BE2C (cell line): ENCODE measurements around the gene NDUFV3.

Source experiments
- DNase-seq: peaks from one replicate; pipeline ENCODE4 v3.0.0-alpha.2; 2020
- H3K27me3 ChIP-seq: fragments of 250-450 bp; sonication (Bioruptor Pico); 2 replicates; pipeline ENCODE4 v1.5.1; 2020; ENCODE audit warnings: mild to moderate bottlenecking
- H3K36me3 ChIP-seq: fragments of 250-450 bp; sonication (Bioruptor Pico); 2 replicates; pipeline ENCODE4 v1.5.1; 2020; ENCODE audit warnings: mild to moderate bottlenecking
- H3K4me1 ChIP-seq: fragments of 250-450 bp; sonication (Bioruptor Pico); 2 replicates; pipeline ENCODE4 v1.5.1; 2020
- H3K4me3 ChIP-seq: 2 replicates; pipeline ENCODE4 v1.5.1; 2011; ENCODE audit warnings: low read depth, low read length
- H3K9me3 ChIP-seq: fragments of 250-450 bp; sonication (Bioruptor Pico); 2 replicates; pipeline ENCODE4 v1.5.1; 2020
- TF ChIP-seq, protein P1 (sequence below): IDR thresholded peaks from 2 replicates; pipeline ENCODE4 v1.5.1; 2012; ENCODE audit warnings: mild to moderate bottlenecking, low read depth, low read length

Gene NDUFV3

DNA sequence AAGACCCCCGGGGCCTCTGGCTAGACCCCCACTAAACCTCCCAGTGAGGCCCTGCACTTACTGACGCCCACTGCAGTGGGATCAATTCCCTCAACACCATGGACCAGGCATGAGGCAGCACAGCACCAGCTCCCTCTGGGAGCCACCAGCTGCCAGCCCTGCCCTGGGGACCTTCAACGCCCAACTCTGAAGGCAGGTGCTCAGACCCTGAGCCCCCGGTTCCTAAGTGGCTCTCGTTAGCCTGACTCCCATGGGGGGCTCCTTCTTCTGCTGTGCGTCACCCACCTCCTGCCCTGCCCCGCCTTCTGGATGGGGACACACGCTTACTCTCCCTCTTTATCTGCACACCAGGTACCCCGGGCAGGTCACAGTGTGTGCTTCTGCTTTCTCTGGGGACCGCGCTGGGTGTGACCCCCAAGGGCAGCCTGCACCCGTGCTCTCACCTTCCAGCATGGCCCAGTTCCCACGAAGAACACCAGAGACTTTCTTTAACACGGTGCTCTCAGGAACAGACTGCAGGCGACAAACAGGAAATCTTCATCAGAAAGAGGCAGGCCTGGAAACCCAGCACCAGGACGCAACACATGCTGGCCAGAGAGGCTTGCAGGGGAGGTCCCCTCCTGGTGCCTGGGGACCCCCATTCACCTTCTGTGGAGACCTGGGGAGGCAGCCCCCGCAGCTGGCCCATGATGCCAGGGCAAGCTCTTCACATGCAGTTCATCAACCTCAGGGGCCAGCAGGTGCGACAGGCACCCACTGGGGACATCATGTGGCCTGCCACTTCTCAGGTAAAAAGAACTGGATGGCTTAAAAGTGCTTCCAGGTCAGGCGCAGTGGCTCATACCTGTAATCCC lies 41.1 kb upstream of the NDUFV3 start:
- no peak for DNase-seq
- TF ChIP-seq, protein P1, sequence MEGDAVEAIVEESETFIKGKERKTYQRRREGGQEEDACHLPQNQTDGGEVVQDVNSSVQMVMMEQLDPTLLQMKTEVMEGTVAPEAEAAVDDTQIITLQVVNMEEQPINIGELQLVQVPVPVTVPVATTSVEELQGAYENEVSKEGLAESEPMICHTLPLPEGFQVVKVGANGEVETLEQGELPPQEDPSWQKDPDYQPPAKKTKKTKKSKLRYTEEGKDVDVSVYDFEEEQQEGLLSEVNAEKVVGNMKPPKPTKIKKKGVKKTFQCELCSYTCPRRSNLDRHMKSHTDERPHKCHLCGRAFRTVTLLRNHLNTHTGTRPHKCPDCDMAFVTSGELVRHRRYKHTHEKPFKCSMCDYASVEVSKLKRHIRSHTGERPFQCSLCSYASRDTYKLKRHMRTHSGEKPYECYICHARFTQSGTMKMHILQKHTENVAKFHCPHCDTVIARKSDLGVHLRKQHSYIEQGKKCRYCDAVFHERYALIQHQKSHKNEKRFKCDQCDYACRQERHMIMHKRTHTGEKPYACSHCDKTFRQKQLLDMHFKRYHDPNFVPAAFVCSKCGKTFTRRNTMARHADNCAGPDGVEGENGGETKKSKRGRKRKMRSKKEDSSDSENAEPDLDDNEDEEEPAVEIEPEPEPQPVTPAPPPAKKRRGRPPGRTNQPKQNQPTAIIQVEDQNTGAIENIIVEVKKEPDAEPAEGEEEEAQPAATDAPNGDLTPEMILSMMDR: no peak
- no peaks in the 10 kb centered on the region for H3K9me3 ChIP-seq
- H3K4me1 ChIP-seq: no peaks in the 10 kb centered on the region; the same call in 1 of the 2 replicates
- H3K36me3 ChIP-seq: peaks cover 90% of the 10 kb centered on the region
- no peak overlapping the region for H3K4me3 ChIP-seq
- H3K27me3 ChIP-seq: no peaks in the 10 kb centered on the region

DNA sequence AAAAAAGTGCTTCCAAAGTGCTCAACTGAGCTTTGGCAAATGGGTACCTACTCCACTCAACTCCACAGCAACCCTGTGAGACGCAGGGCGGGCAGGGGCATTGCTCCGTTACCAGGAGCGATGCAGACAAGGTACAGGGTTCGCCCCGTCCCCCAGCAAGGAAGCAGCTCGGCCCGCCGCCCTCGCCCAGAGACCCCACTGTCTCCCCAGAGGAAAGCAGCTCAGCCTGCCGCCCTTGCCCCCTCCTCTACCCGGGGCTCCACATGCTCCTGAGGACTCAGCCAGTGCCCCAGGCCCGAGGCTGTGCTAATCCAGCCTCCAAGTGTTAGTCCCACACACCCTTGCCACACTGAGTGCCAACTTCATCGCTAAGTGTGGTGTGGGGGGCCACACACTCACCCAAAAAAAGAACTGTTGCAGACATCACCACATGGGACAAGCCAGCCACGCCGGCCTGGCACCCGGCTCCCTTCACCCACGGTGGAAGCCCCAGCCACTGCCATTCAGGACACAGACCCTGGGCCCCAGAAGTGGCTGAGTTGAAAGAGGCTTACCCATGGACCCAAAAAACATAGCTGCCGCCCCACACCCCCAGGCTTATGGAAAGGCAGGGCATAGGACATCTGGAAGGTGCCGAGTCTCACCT lies 40.1 kb upstream of the NDUFV3 start:
- H3K4me3 ChIP-seq: no peak overlapping the region
- no peaks in the 10 kb centered on the region for H3K27me3 ChIP-seq
- H3K9me3 ChIP-seq: no peaks in the 10 kb centered on the region
- H3K36me3 ChIP-seq: peaks cover 89% of the 10 kb centered on the region
- H3K4me1 ChIP-seq: no peaks in the 10 kb centered on the region; the same call in 1 of the 2 replicates
- TF ChIP-seq, protein P1: no peak
- no peak for DNase-seq

DNA sequence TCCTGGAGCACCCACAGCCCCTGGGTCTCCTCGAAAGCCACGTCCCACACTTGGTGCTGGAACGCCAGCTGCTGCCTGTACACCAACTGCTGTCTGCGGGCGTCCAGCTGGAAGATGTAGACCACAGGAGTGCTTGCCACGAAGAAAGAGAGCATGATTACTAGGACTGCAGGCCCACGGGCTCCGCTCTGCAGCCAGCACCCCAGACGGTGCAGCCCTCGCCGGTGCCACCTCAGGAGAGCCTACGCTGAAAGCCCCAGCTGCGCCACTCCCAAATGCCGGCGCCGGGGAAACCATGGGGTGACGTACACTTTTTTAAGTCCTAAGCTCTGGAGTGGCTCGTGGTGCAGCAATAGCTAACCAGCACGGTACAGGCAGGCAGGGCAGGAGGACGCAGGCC lies 39.5 kb upstream of the NDUFV3 start:
- Histone ChIP-seq H3K4me3 (no peak overlapping the region), H3K9me3 (no peaks in the 10 kb centered on the region), H3K4me1 (no peaks in the 10 kb centered on the region; the same call in 1 of the 2 replicates), H3K27me3 (no peaks in the 10 kb centered on the region), H3K36me3 (peaks cover 95% of the 10 kb centered on the region)
- no peak for DNase-seq
- TF ChIP-seq, protein P1: no peak

DNA sequence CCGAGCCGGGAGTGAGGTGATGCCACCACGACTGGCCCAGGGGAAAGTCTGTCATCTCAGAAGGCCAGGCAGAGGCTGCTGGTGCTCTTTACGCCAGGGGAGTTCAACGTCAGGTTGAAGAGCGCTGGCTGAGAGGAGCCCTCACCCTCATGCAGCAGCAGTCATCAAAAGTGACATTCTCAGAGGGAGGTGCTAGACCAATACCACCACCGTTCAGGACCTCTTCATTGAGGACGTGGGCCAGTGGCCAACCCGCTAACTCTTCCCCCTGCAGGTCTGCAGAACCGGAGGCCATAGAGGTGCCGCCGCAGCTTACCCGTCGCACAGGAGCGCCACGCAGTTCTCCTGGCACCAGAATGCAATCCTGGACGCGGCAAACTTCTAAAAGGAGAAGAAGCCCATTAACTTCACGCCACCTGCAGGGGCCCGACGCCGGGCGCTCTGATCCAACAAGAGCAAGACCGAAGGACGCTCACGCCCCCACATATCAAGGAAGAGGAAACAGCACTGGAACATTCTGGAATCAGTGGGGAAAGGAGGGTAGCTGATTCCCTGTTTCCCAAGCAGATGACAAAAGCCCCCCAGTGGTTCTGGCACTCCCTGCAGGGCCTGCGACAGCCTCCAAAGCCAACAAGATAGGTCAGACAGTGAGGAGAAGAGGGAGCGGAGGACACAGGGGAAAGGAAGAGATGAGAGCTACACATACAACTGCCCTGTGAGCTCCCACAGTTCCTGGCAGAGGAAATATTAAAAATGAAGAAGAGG lies 38.7 kb upstream of the NDUFV3 start:
- TF ChIP-seq, protein P1: no peak
- Histone ChIP-seq H3K9me3 (no peaks in the 10 kb centered on the region), H3K4me1 (no peaks in the 10 kb centered on the region; the same call in 1 of the 2 replicates), H3K4me3 (no peak overlapping the region), H3K36me3 (peaks cover 99% of the 10 kb centered on the region), H3K27me3 (no peaks in the 10 kb centered on the region)
- no peak for DNase-seq

DNA sequence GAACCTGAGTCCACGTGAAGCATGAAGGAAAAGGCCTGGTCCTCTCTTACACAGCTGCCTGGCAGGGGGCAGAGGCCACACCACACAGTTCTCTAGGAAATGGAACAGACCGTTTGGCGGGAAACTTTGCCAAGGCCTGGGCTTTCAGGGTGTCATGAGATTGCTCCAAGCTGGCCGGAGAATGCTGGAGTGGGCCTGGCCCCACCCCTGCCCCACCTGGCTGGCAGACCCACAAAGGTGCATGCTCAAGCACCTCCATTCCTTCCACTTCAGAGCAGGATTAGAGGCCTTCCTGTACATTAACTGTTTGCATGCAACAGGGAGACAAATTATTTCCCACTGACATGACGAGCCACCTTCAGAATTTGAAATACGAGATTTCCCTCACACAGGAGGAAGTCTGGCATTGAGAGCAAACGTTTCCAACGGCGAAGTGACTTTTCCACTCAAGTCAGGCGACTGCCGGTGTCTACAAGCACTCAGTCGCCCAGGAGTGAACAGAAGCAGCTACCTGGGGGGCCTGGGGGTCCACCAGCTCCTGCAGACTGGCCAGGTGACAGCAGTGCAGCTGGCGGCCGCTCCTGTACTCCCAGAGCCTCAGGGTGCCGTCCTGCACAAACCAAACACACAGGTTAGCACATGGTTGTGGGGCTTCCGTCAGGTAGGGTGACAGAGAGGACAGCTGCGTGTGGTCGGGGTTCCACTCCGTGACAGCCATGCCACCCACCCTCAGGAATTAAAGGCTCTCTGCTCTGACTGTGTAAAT lies 37.8 kb upstream of the NDUFV3 start:
- DNase-seq: no peak
- Histone ChIP-seq H3K27me3 (no peaks in the 10 kb centered on the region), H3K36me3 (peaks cover 99% of the 10 kb centered on the region), H3K4me3 (no peak overlapping the region), H3K9me3 (no peaks in the 10 kb centered on the region), H3K4me1 (no peaks in the 10 kb centered on the region)
- TF ChIP-seq, protein P1: no peak
